Colonic mucosa (tissue), 4 donors: ENCODE results near the gene EML4. TPM values are rescaled to one million over a fixed set of nuclear protein-coding genes. Genes with fewer than 3 reads are reported as not detected.

Experiments used
- DNase-seq: peaks from one replicate; pipeline ENCODE4 v3.0.0-alpha.2; 2020
- H3K27ac ChIP-seq: fragments of 200-600 bp; one replicate; pipeline ENCODE4 v1.8.0; 2021
- H3K27me3 ChIP-seq: fragments of 200-600 bp; one replicate; pipeline ENCODE4 v1.8.0; 2021
- H3K36me3 ChIP-seq: fragments of 200-600 bp; one replicate; pipeline ENCODE4 v1.8.0; 2021
- H3K4me1 ChIP-seq: fragments of 200-600 bp; one replicate; pipeline ENCODE4 v1.8.0; 2021; ENCODE audit warnings: mild to moderate bottlenecking
- H3K4me3 ChIP-seq: fragments of 200-600 bp; one replicate; pipeline ENCODE4 v1.8.0; 2021
- H3K9ac ChIP-seq, 2 donors: one replicate each; pipeline ENCODE4 v1.7.0; 2013; ENCODE audit warnings: control low read depth in 2 of 2, low read depth in 2 of 2, low read length in 2 of 2
- H3K9me3 ChIP-seq: fragments of 200-600 bp; one replicate; pipeline ENCODE4 v1.8.0; 2021
- intact Hi-C: fragments of 100-400 bp; cut with DNase I; formaldehyde crosslinking; loops from one replicate; pipeline ENCODE4 v1.14.1; 2022
- total RNA-seq, 2 donors: library from RNA; stranded (reverse); fragmentation: NEBNext Ultra II Directional in 1 of 2; extraction: Animal tissue kit (Norgen Biotek cat#: 25700) in 1 of 2; gene quantifications; one replicate each; pipeline ENCODE4 v1.2.1, GENCODE V29; 2021
- TF ChIP-seq, protein P1 (sequence below): fragments of 200-600 bp; IDR thresholded peaks from one replicate; pipeline ENCODE4 v1.8.0; 2022; ENCODE audit warnings: antibody characterized with exemption, mild to moderate bottlenecking
- donor health status: healthy.
- donor health status: DM: no; HTN: no; CAD: no.
- donor health status: DM: no; HTN: no; CAD: no.

Gene EML4
- total RNA-seq, 2 donors from 2014 or later, result 82.1 to 103 TPM

DNA sequence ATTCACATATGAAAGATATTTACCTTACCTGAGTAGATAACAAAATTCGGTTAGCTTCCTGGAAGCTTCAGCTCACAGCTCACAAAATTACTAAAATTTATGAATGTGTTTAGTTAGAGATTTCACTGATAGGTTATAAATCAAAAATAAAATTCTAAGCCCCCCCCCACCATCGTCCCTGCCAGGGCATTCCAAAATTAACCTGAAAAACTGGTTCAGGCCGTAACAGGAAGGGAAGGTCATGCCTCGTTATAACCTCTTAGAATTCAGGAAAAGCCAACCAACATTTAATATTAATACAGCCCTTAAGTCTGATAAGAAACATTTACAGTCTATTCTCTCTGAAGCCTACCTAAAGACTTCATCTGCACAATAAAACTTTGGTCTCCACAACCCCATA, 143.0 kb downstream of the EML4 start:
- Histone ChIP-seq H3K27me3 (no peaks in the 10 kb centered on the region), H3K9ac (no peak overlapping the region), H3K4me3 (no peak overlapping the region), H3K27ac (no peak overlapping the region), H3K4me1 (no peaks in the 10 kb centered on the region), H3K36me3 (no peaks in the 10 kb centered on the region), H3K9me3 (no peaks in the 10 kb centered on the region)
- TF ChIP-seq, protein P1, sequence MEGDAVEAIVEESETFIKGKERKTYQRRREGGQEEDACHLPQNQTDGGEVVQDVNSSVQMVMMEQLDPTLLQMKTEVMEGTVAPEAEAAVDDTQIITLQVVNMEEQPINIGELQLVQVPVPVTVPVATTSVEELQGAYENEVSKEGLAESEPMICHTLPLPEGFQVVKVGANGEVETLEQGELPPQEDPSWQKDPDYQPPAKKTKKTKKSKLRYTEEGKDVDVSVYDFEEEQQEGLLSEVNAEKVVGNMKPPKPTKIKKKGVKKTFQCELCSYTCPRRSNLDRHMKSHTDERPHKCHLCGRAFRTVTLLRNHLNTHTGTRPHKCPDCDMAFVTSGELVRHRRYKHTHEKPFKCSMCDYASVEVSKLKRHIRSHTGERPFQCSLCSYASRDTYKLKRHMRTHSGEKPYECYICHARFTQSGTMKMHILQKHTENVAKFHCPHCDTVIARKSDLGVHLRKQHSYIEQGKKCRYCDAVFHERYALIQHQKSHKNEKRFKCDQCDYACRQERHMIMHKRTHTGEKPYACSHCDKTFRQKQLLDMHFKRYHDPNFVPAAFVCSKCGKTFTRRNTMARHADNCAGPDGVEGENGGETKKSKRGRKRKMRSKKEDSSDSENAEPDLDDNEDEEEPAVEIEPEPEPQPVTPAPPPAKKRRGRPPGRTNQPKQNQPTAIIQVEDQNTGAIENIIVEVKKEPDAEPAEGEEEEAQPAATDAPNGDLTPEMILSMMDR, result no peak
- intact Hi-C loops, result no loop called here
- DNase-seq, result no peak

DNA sequence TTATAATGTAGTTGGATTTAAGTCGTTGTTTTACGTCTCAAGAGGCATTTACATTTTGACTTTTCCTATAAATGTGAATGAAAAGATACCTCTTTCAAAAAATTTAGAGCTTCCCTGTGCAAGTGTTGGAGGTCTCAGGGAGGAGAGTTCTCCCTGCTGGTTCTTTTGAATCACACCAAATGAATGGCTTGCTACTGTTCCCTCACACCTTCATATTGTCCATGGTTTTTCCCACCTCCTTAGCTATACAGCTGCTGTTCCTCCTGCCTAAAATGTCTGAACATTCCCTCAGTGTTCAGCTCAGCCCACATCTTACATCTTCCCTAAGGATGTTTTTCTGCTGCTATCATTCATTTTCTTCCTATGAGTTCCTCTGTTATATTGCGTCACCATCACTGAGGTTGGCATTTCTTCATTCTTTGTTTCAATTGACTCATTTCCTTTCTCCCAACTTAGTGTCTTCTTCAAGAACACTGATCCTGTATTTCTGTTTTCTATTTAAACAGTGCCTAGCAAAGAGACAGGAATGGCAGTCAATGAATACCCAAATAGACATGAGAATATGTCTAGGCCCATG, 145.8 kb downstream of the EML4 start:
- DNase-seq, result no peak
- Histone ChIP-seq H3K4me1 (no peaks in the 10 kb centered on the region), H3K27ac (no peak overlapping the region), H3K36me3 (no peaks in the 10 kb centered on the region), H3K9me3 (no peaks in the 10 kb centered on the region), H3K9ac (no peak overlapping the region), H3K4me3 (no peak overlapping the region), H3K27me3 (no peaks in the 10 kb centered on the region)
- TF ChIP-seq, protein P1, result no peak
- intact Hi-C loops, result no loop called here

DNA sequence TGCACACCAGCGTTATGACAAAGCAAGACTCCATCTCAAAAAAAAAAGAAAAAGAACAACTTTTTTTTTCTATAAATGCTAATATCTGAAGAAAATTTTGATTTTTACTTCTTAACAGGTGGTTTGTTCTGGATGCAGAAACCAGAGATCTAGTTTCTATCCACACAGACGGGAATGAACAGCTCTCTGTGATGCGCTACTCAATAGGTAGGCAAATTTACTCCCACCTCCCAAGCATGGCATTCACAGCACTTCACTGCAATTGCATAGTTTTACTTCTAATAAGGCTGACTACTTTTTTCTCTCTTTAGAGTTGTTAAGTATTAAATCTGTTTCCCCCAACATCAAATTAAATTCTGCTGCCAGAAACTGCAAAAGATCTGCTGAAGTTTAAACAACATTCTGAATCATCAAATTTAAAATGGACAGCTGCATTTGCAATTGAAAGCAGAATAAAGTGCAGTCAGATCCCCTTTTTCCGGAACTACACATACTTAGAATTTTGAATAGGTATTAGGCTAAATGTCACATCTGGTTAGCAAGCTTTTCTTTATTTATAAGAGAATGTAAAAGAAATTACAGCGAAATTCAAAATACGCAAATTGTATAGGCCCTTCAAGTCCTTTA, 146.8 kb downstream of the EML4 start:
- Histone ChIP-seq H3K9me3 (no peaks in the 10 kb centered on the region), H3K4me1 (no peaks in the 10 kb centered on the region), H3K36me3 (no peaks in the 10 kb centered on the region), H3K4me3 (no peak overlapping the region), H3K9ac (no peak overlapping the region), H3K27me3 (no peaks in the 10 kb centered on the region), H3K27ac (no peak overlapping the region)
- TF ChIP-seq, protein P1, result no peak
- intact Hi-C loops, result no loop called here
- DNase-seq, result no peak

DNA sequence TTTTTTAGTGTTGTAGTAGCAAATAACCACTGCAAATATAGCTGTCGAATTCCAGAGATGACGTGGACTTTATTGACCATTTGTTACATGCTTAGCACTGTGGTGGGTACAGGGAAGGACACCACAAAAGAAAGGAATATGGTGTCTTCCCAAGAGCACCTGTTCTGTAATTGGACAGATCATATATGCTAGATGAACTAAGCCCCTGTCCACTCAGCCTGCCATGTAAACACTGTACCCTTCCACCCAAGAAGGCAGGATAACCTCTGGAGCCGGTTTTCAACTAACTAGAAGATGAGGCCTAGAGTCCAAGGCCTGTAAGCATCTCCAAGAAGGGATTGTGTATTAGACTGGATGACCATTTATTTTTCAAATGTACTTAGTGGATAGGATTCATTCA, 147.8 kb downstream of the EML4 start:
- Histone ChIP-seq H3K36me3 (no peaks in the 10 kb centered on the region), H3K27ac (no peak overlapping the region), H3K9ac (no peak overlapping the region), H3K4me3 (no peak overlapping the region), H3K9me3 (no peaks in the 10 kb centered on the region), H3K4me1 (no peaks in the 10 kb centered on the region), H3K27me3 (no peaks in the 10 kb centered on the region)
- no peak for DNase-seq
- TF ChIP-seq, protein P1, result no peak
- intact Hi-C loops, result no loop called here

DNA sequence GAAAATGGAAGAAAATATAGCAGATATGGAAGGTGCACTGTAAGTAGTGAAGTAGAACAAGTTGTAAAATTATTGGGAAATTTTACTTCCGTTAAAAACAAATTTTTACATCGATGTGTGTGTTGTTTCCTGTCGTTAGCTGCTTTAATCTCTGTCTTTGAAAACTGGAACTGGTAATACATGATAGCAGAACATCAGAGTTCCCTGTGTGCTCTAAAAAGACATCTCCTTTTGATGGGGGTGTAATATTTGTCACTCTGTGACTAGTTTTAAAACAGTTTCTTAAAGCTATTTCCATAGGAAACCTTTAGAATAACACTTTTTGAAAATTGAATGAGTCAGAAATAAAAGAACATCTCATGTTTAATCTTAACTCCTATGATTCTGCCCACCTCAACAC, 148.3 kb downstream of the EML4 start:
- intact Hi-C loops, result no loop called here
- Histone ChIP-seq H3K9me3 (no peaks in the 10 kb centered on the region), H3K4me3 (no peak overlapping the region), H3K27me3 (no peaks in the 10 kb centered on the region), H3K27ac (no peak overlapping the region), H3K4me1 (no peaks in the 10 kb centered on the region), H3K9ac (no peak overlapping the region), H3K36me3 (no peaks in the 10 kb centered on the region)
- no peak for DNase-seq
- TF ChIP-seq, protein P1, result no peak
